SK-N-SH (cell line): ENCODE data around the gene MAD1L1.

Experiments used
- CHD2 ChIP-seq: fragments of 150-350 bp; IDR thresholded peaks from 2 replicates; pipeline ENCODE4 v1.6.1; 2018; ENCODE audit warnings: low read length; ENCODE audit not compliant: partially characterized antibody
- ELF1 ChIP-seq: IDR thresholded peaks from 2 replicates; pipeline ENCODE4 v1.4.0; 2012
- EP300 ChIP-seq, 2 experiments: IDR thresholded peaks; 2 replicates each; pipeline versions ENCODE4 v1.4.0 to v1.6.1; 2012; ENCODE audit warnings: borderline replicate concordance in 1 of 2, low read depth in 1 of 2, low read length in 1 of 2
- GABPA ChIP-seq: IDR thresholded peaks from 2 replicates; pipeline ENCODE4 v1.4.0; 2012; ENCODE audit warnings: low read depth, mild to moderate bottlenecking
- POLR2AphosphoS5 ChIP-seq: IDR thresholded peaks from 2 replicates; pipeline ENCODE4 v1.6.1; 2012; ENCODE audit warnings: low read depth, low read length
- RAD21 ChIP-seq: IDR thresholded peaks from 2 replicates; pipeline ENCODE4 v1.6.1; 2012; ENCODE audit warnings: mild to moderate bottlenecking, low read length
- RFX5 ChIP-seq: IDR thresholded peaks from 2 replicates; pipeline ENCODE4 v1.6.1; 2012; ENCODE audit warnings: mild to moderate bottlenecking, improper control_type of control experiment, low read length
- RXRA ChIP-seq: IDR thresholded peaks from 2 replicates; pipeline ENCODE4 v1.4.0; 2012; ENCODE audit warnings: low read depth, mild to moderate bottlenecking, borderline replicate concordance
- SIN3A ChIP-seq: IDR thresholded peaks from 2 replicates; pipeline ENCODE4 v1.6.1; 2012; ENCODE audit warnings: low read depth, mild to moderate bottlenecking, low read length, moderate library complexity, borderline replicate concordance
- SMC3 ChIP-seq: IDR thresholded peaks from 2 replicates; pipeline ENCODE4 v1.6.1; 2012; ENCODE audit warnings: low read depth, low read length, improper control_type of control experiment
- TAF1 ChIP-seq: IDR thresholded peaks from 2 replicates; pipeline ENCODE4 v1.6.1; 2012; ENCODE audit warnings: low read depth, mild to moderate bottlenecking, low read length, moderate library complexity, borderline replicate concordance
- YY1 ChIP-seq: IDR thresholded peaks from 2 replicates; pipeline ENCODE4 v1.4.0; 2012; ENCODE audit warnings: low read depth, mild to moderate bottlenecking
- TF ChIP-seq, protein P1 (sequence below): fragments of 200-600 bp; sonication (generic); IDR thresholded peaks from 2 replicates; pipeline ENCODE4 v1.6.1; 2017; ENCODE audit warnings: antibody characterized with exemption, mild to moderate bottlenecking, moderate library complexity
- TF ChIP-seq, protein P2 (sequence below): IDR thresholded peaks from 2 replicates; pipeline ENCODE4 v1.4.0; 2012; ENCODE audit warnings: low read depth, borderline replicate concordance

DNA sequence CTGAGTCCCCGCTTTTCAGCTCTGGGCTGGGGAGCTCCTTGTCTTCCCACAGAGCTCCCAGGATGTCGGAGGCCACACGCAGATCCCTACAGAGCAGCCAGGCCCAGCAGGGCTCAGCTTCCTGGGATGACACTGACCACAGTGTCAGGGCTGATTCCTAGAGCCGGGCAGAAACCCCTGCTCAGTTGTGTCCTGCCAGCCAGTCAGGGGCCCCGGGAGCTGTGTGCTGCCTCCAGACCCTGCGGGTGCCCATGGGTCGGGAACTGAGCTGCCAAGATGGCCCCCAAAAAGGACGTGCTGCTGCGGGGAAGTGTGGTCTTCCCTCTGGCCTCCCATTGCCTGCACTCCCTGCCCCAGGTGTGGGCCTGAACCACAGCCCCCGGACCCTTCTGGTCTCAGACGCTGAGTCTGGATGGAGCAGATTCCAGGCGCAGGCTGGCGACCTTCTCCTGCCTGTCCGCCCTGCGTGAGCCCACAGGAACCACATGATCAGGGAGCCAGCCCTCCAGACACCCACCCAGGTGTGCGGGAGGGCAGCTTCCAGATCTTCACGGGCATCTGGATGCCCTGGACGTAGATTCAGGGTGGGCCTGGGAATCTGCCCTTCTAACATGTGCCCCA is 217.4 kb downstream of the MAD1L1 start:
- TF ChIP-seq, protein P1, sequence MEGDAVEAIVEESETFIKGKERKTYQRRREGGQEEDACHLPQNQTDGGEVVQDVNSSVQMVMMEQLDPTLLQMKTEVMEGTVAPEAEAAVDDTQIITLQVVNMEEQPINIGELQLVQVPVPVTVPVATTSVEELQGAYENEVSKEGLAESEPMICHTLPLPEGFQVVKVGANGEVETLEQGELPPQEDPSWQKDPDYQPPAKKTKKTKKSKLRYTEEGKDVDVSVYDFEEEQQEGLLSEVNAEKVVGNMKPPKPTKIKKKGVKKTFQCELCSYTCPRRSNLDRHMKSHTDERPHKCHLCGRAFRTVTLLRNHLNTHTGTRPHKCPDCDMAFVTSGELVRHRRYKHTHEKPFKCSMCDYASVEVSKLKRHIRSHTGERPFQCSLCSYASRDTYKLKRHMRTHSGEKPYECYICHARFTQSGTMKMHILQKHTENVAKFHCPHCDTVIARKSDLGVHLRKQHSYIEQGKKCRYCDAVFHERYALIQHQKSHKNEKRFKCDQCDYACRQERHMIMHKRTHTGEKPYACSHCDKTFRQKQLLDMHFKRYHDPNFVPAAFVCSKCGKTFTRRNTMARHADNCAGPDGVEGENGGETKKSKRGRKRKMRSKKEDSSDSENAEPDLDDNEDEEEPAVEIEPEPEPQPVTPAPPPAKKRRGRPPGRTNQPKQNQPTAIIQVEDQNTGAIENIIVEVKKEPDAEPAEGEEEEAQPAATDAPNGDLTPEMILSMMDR, result no peak
- TF ChIP-seq RFX5 (no peak), SMC3 (no peak), SIN3A (no peak), YY1 (no peak), RXRA (no peak), GABPA (no peak), EP300 (IDR thresholded peaks at IDR 0.05; ENCODE audit: borderline replicate concordance in 1 of 2, low read depth in 1 of 2, low read length in 1 of 2) (no peak), TAF1 (no peak), RAD21 (no peak), CHD2 (no peak), ELF1 (no peak), POLR2AphosphoS5 (no peak)
- TF ChIP-seq, protein P2, sequence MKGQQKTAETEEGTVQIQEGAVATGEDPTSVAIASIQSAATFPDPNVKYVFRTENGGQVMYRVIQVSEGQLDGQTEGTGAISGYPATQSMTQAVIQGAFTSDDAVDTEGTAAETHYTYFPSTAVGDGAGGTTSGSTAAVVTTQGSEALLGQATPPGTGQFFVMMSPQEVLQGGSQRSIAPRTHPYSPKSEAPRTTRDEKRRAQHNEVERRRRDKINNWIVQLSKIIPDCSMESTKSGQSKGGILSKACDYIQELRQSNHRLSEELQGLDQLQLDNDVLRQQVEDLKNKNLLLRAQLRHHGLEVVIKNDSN, result no peak
